22Rv1 (cell line): ENCODE measurements around the gene NTN1.

Source experiments
- H3K27ac ChIP-seq: fragments of 450-650 bp; 2 replicates; pipeline ENCODE4 v1.5.1; 2017
- ZFX ChIP-seq: fragments of 450-650 bp; IDR thresholded peaks from 2 replicates; pipeline ENCODE4 v1.6.1; 2017; ENCODE audit warnings: antibody characterized with exemption, borderline replicate concordance
- TF ChIP-seq, protein P1 (sequence below): fragments of 450-650 bp; IDR thresholded peaks from 2 replicates; pipeline ENCODE4 v1.5.1; 2017; ENCODE audit warnings: mild to moderate bottlenecking

The NTN1 gene

DNA sequence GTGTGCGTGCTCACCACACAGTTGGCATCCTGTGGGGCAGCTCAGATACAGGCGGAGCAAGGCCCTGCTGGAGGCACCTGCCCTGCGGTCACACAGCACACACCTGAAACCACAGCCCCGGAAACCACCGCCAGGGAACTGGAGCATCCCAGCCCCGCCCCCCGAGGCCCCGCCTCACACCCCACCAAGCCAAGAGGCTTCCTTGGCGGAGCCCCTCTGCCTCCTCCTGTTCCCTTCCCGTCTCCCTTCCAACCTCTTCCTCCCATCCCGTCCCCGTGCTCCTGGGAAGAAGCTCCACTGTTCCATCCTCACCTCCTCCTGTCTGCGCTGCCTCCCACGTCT, 205.5 kb downstream of the NTN1 start:
- TF ChIP-seq ZFX: no peak
- TF ChIP-seq, protein P1, sequence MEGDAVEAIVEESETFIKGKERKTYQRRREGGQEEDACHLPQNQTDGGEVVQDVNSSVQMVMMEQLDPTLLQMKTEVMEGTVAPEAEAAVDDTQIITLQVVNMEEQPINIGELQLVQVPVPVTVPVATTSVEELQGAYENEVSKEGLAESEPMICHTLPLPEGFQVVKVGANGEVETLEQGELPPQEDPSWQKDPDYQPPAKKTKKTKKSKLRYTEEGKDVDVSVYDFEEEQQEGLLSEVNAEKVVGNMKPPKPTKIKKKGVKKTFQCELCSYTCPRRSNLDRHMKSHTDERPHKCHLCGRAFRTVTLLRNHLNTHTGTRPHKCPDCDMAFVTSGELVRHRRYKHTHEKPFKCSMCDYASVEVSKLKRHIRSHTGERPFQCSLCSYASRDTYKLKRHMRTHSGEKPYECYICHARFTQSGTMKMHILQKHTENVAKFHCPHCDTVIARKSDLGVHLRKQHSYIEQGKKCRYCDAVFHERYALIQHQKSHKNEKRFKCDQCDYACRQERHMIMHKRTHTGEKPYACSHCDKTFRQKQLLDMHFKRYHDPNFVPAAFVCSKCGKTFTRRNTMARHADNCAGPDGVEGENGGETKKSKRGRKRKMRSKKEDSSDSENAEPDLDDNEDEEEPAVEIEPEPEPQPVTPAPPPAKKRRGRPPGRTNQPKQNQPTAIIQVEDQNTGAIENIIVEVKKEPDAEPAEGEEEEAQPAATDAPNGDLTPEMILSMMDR: no peak
- no peak overlapping the region for H3K27ac ChIP-seq

DNA sequence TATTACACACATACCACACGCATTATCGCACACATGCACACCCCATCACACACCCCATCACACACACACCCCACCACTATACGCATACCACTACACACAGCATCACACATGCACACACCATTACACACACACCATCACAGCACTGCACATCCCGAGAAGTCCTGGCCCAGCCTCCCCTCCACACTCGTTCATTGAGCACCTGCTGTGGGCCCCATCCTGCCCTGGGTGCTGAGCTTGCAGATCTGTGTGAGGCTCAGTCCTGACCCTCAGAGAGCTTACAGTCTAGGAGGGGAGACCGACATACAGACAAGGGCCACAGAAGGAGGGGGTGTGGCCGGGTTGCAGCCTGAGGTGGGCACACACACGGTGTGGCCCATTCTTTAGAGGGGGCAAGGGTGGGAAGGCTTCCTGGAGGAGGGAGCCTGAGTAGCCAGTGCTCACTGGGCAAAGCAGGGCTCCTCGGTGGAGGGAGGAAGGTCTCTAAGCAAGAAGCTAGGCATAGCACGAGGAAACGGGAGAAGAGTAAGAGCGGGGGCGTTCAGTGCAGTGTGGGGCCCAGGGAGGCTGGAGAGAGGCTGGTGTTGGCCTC, 206.6 kb downstream of the NTN1 start:
- no peak overlapping the region for H3K27ac ChIP-seq
- TF ChIP-seq ZFX: no peak
- TF ChIP-seq, protein P1: no peak

DNA sequence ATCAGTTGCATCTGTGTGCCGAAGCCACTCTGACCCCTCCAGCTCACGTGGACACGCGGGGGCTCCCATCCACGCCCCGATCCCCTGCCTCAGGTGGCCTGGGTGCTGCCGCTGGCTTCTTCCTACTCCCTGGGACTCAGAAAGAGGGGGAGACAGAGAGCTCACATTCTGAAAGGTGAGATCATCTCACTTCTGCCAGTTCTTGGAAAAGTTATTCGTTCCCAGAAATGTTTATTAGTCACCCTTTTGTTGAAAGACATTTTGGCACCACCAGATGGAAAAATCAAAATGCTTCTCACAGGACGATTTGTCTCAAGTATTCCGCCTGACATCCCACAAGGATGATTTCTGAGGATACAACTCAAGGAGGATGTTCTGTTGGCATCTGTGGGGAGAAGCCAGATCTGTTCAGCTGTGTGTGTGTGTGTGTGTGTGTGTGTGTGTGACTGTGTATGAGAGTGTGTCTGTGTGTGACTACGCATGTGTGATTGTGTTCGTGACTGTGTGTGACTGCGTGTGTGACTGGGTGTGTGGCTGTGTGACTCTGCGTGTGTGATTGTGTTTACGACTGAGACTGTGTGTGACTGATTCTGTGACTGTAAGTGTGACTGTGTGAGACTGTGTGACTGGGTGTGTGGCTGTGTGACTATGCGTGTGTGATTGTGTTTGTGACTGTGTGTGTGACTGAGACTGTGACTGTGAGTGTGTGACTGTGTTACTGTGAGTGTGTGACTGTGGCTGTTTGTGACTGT, 207.3 kb downstream of the NTN1 start:
- no peak overlapping the region for H3K27ac ChIP-seq
- TF ChIP-seq, protein P1: no peak
- no peak for TF ChIP-seq ZFX

DNA sequence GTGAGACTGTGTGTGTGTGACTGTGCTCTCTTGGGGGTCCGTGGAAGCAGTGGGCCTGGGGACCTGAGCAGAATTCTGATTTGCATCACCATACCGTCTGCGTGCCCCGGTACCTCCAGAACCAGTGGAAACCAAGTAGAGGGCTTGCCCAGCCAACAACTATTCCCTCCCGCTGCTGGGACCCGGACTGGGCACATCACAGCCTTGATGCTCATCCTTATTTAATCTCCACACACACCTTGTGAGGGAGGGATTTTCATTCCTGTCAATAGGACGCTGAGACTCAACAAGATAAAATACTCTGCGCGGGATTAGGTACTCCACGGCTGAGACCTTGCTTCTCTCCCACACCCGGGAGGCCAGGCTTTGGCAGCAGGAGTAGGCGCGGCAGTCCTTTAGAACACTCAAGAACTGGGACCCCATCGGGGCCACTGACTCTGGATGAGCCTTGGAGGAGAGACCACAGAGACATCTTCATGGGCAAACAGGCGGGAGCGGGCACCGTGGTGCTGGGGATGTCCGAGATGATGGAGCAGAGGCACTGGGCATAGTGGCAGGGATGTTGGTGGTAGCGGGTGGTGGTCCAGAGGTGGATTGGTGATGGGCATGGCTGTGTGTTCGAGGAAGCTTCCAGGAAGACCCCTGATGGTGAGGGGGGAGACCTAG, 208.0 kb downstream of the NTN1 start:
- H3K27ac ChIP-seq: no peak overlapping the region
- TF ChIP-seq, protein P1: no peak
- no peak for TF ChIP-seq ZFX

DNA sequence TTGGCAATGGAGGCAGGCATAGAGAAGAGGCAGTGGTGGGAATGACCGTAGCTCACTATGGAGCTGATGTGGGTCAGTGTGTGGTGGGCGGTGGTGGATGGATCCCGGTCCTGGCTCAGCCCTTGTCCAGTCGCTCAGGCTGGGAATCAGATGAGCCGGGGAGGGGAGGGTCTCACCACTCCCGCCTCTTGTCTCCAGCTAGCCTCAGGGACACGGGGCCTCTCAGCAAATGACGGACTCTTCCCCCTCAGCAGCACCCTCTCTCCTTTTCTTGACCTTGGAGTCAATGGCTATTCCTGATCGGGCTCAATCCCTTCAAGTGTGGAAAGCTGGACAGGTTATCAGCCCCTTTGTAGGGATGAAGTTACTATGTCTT, 208.5 kb downstream of the NTN1 start:
- TF ChIP-seq, protein P1: no peak
- no peak for TF ChIP-seq ZFX
- no peak overlapping the region for H3K27ac ChIP-seq

DNA sequence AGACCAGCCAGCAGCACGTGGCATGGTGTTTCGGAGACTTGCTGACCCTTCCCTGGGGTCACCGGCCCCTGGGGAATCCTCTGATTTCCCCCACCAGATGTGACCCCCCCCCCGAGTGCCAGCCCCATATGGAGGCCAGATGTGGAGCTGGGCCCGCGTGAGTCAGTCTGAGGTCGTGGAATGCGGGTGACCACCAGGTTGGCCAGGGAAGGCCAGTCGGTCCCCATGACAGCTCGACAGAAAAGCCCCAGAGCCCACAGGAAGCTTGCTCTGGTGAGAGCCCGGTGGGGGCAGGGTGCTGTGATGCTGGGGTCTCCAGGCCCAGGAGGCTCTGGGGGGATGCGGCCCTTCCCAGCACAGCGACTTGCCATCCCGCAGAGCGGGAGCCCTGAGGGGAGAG, 209.0 kb downstream of the NTN1 start:
- no peak for TF ChIP-seq ZFX
- TF ChIP-seq, protein P1: no peak
- H3K27ac ChIP-seq: no peak overlapping the region

DNA sequence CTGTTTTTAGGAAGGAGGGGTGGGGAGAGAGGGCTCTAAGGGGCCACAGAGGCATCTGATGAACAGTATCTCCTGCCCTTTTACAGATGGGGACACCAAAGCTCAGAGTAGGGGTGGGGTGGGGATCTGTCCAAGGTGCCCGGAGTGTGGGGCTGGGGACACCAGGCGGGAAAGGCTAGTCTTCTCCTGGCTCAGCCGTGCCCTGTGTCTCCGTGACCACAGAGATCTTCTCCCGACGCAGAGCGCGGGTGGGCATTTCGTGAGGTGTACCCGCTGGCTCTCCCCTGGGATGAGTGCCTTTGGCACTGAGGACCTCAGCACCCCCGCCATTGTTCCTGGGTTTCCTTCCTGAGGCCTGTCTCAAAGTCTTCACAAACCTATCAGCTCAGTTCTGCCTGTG, 209.6 kb downstream of the NTN1 start:
- TF ChIP-seq ZFX: no peak
- TF ChIP-seq, protein P1: no peak
- H3K27ac ChIP-seq: no peak overlapping the region
